Epithelial cell of esophagus (primary cell): ENCODE results near the gene FHIP1B.

ENCODE experiments used
- DNase-seq: peaks from one replicate; pipeline ENCODE4 v3.0.0; 2010; ENCODE audit warnings: low read depth
- H3K4me3 ChIP-seq: 2 replicates; pipeline ENCODE4 v1.5.1; 2011; ENCODE audit warnings: mild to moderate bottlenecking, low read length, control low read depth
- TF ChIP-seq, protein P1 (sequence below): IDR thresholded peaks from 2 replicates; pipeline ENCODE4 v1.5.1; 2011; ENCODE audit warnings: low read depth, mild to moderate bottlenecking, low read length, control low read depth, inconsistent platforms; ENCODE audit not compliant: insufficient read depth; ENCODE audit errors: missing control alignments

The FHIP1B gene

DNA sequence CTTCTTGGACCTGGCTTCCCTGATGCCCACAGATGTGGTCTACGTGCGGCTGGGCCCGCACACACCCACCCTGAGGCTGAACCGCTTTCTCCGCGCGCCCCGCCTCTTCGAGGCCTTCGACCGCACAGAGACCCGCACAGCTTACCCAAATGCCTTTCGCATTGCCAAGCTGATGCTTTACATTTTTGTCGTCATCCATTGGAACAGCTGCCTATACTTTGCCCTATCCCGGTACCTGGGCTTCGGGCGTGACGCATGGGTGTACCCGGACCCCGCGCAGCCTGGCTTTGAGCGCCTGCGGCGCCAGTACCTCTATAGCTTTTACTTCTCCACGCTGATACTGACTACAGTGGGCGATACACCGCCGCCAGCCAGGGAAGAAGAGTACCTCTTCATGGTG, 5.7 kb upstream of the FHIP1B start:
- DNase-seq = no peak
- TF ChIP-seq, protein P1, sequence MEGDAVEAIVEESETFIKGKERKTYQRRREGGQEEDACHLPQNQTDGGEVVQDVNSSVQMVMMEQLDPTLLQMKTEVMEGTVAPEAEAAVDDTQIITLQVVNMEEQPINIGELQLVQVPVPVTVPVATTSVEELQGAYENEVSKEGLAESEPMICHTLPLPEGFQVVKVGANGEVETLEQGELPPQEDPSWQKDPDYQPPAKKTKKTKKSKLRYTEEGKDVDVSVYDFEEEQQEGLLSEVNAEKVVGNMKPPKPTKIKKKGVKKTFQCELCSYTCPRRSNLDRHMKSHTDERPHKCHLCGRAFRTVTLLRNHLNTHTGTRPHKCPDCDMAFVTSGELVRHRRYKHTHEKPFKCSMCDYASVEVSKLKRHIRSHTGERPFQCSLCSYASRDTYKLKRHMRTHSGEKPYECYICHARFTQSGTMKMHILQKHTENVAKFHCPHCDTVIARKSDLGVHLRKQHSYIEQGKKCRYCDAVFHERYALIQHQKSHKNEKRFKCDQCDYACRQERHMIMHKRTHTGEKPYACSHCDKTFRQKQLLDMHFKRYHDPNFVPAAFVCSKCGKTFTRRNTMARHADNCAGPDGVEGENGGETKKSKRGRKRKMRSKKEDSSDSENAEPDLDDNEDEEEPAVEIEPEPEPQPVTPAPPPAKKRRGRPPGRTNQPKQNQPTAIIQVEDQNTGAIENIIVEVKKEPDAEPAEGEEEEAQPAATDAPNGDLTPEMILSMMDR = no peak
- no peak overlapping the region for H3K4me3 ChIP-seq

DNA sequence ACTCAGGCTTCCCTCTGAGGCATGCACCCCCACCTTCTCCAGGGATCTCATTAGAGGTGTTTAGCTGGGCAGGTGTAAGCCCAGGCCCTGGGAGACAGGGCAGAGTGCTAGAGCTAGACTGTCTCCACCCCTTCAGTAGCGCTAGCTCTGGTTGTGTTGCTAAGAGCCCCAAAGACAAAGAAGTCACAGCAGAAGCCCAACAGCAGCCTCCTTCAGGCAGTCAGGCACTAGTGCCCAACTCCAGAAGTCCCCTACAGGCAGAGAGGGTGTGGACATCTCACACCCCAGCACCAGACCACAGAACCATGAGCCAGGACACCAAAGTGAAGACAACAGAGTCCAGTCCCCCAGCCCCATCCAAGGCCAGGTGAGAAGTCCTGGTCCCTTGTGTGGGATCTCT, 4.5 kb upstream of the FHIP1B start, which contains the start of gene CNGA4:
CNGA4 (plus strand) TSS at position 188 of the 400 bp plus-strand sequence; CDS start at position 306, 118 bp downstream.
- DNase-seq = no peak
- H3K4me3 ChIP-seq = no peak within 1 kb of the TSS
- TF ChIP-seq, protein P1 = no peak

DNA sequence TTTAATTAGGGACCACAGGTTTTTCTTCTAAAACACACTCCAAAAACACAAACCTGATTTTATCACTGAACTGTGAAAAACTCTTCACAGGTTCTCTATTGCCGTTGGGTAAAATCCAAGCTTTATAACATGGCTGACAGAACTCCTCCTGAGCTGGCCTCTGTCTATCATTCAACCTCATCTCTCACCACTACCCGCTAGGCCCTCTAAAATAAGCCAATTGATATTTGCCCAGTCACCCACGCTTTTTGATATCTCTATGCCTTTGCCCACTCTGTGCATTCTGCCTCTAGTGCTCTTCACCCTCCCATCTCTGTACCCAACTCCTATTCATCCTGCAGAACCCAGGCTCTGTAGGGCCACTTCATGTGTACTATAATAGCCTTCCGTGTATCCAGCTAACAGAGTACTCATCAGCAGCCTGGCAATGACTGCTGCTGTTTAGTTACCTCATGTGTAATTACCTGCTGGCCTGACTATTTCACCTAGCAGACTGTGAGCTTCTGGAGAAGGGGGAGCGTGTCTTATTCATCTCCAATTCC, 3.4 kb upstream of the FHIP1B start:
- no peak for DNase-seq
- TF ChIP-seq, protein P1 = no peak
- no peak overlapping the region for H3K4me3 ChIP-seq

DNA sequence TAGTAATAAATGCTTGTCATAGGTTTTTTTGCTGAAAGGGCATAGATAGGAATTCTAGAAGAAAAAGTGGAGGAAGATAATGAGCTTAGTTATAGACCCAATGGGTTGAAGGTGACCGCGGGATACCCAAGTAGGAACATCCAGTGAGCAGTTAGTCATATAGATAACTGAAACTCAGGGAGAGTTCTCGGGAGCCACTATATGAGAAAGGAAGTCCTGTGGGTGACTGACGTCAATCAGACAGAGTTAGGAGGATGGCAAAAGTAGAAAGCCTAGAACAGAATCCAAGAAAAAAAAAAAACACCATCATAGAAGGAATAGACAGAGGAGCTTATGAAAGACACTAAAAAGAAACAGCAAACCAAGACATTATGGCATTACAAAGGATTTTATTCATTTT, 2.8 kb upstream of the FHIP1B start:
- TF ChIP-seq, protein P1 = no peak
- H3K4me3 ChIP-seq = no peak overlapping the region
- DNase-seq = no peak

DNA sequence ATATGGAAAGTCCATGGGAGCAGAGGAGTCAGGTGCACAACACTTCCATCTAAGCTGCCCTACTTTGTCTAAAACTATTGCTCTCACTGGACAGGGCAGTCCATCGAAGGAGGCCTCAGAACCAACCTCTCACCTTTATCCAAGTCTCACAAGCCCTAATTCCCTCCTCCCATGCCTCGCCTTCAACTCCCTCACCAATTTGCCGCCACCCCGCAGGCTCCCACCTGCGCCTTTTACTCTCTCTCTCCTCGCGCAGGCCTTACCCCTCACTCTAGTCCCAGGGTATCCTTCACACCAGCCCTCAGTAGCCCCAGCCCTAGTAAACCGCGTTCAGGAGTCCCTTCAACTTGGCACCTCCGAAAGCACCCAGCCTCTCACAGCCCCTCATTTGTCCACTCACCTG, 451 bp downstream of the FHIP1B start:
- peak overlapping the region; percentile 97 for H3K4me3 ChIP-seq
- TF ChIP-seq, protein P1 = no peak
- DNase-seq = no peak

DNA sequence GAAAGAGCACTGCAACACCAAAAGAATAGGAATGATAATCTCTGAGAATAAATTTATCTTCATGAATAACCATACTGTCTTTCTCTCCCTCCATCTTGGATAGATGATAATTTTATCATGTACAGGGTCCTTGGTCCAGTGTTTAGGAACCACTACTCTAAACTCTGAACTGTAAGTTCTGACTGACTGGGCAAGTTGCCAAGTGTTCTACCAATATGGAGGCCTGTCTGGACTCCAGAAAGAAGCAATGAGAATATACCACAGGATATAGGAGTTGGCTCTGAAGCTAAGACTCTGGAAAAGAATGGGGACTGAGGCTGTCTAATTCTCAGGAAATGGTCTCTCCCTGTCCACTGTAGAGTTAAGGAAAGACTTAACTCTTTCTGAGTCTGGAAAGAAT, 1.5 kb downstream of the FHIP1B start:
- TF ChIP-seq, protein P1 = no peak
- H3K4me3 ChIP-seq = no peak overlapping the region

DNA sequence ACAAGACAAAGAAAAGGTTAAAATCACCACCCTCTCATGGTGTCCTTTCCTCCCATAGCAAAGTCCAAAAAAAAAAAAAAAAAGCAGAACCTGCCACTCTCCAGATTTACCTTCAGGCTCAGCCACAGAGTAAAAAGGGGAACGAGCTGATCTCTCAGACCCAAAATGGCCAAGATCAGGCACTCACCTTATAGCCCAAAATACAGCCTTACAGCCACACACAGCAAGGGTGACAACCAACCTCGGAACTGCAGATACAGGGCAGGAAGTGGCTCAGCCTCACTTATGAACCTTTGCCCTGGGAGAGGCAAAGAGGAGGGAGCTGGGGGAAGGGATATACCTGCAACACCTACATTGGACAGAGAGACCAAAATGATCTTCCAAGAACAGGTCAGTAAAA, 4.5 kb downstream of the FHIP1B start:
- no peak overlapping the region for H3K4me3 ChIP-seq
- DNase-seq = no peak
- TF ChIP-seq, protein P1 = no peak

More for the DNA sequence above, 1.5 kb downstream of the FHIP1B start:
- DNase-seq = no peak
